ENCODE results near the gene ATF2.
A peak's percentile ranks its signal among the peaks of the same experiment; 100 is the strongest.
"Not testable (repeated sequence)": the region's sequence is repeated elsewhere in the genome, so short reads cannot be mapped to it uniquely, and the experiment has no call there.

ATF2 gene

GRCh38 chr2:175123254-175123653 is 44.7 kb downstream of the ATF2 start:
- TF ChIP-seq CTCF (conservative IDR thresholded peaks at IDR 0.05) = no peak
- no peak overlapping the region for H3K27ac ChIP-seq

GRCh38 chr2:175111200-175111657 is 56.8 kb downstream of the ATF2 start:
- TF ChIP-seq CTCF (conservative IDR thresholded peaks at IDR 0.05) = peak; percentile 78
- H3K27ac ChIP-seq = peak overlapping the region; percentile 15; the same call in 1 of the 2 replicates

- not testable (repeated sequence) for H3K27ac ChIP-seq
These were observed 59.9 kb downstream of the ATF2 start for GRCh38 chr2:175108091-175108490.

- no peak overlapping the region for H3K27ac ChIP-seq
- TF ChIP-seq CTCF (conservative IDR thresholded peaks at IDR 0.05) = no peak
These were observed 60.9 kb downstream of the ATF2 start for GRCh38 chr2:175107146-175107545.

- no peak for TF ChIP-seq CTCF (conservative IDR thresholded peaks at IDR 0.05)
- H3K27ac ChIP-seq = no peak overlapping the region
These were observed 64.8 kb downstream of the ATF2 start for GRCh38 chr2:175103191-175103590.

- TF ChIP-seq CTCF (conservative IDR thresholded peaks at IDR 0.05) = no peak
- no peak overlapping the region for H3K27ac ChIP-seq
These were observed 66.5 kb downstream of the ATF2 start for GRCh38 chr2:175101514-175101913.

GRCh38 chr2:175097297-175097696 is 70.7 kb downstream of the ATF2 start:
- no peak for TF ChIP-seq CTCF (conservative IDR thresholded peaks at IDR 0.05)
- peak overlapping the region; percentile 63 for H3K27ac ChIP-seq

- not testable (repeated sequence) for H3K27ac ChIP-seq
These were observed 83.9 kb downstream of the ATF2 start for GRCh38 chr2:175084117-175084516.

- TF ChIP-seq CTCF (conservative IDR thresholded peaks at IDR 0.05) = no peak
- H3K27ac ChIP-seq = no peak overlapping the region
These were observed 87.5 kb downstream of the ATF2 start for GRCh38 chr2:175080479-175080878.
